CD4-positive, CD25-positive, alpha-beta regulatory T cell (primary cell): ENCODE measurements around the gene UBAP2. TPM values are rescaled to one million over a fixed set of nuclear protein-coding genes. Genes with fewer than 3 reads are reported as not detected.

Experiments
- ATAC-seq, 2 donors: fragments of 150-1000 bp; cut with Tn5 transposase; one replicate each; pipeline ENCODE4 v1.10.0; 2021; ENCODE audit warnings: low read depth in 2 of 2, moderate number of reproducible peaks in 2 of 2, moderate library complexity in 1 of 2
- DNase-seq, 3 donors: peaks; one replicate each; pipeline versions ENCODE4 v3.0.0 to v3.0.0-alpha.2; 2012 to 2022; ENCODE audit warnings: mixed read lengths in 1 of 3
- H3K27ac ChIP-seq: one replicate; pipeline ENCODE4 v1.7.0; 2013; ENCODE audit warnings: mild to moderate bottlenecking, low read length; ENCODE audit not compliant: insufficient read depth, poor library complexity, severe bottlenecking
- H3K27me3 ChIP-seq: one replicate; pipeline ENCODE4 v1.7.0; 2013; ENCODE audit warnings: low read length; ENCODE audit not compliant: control insufficient read depth, insufficient read depth
- H3K36me3 ChIP-seq: one replicate; pipeline ENCODE4 v1.7.0; 2013; ENCODE audit warnings: mild to moderate bottlenecking, low read length, moderate library complexity; ENCODE audit not compliant: control insufficient read depth, insufficient read depth
- H3K4me1 ChIP-seq: 2 replicates; pipeline ENCODE4 v1.7.0; 2013; ENCODE audit warnings: mild to moderate bottlenecking, low read length; ENCODE audit not compliant: insufficient read depth, control insufficient read depth, poor library complexity, severe bottlenecking
- H3K4me3 ChIP-seq: one replicate; pipeline ENCODE4 v1.7.0; 2013; ENCODE audit warnings: low read depth, mild to moderate bottlenecking, low read length, moderate library complexity
- H3K9me3 ChIP-seq, 2 experiments: 1 replicate in 1 of 2; 2 replicates in 1 of 2; pipeline ENCODE4 v1.7.0; 2013; ENCODE audit warnings: low read length in 2 of 2, mild to moderate bottlenecking in 1 of 2, moderate library complexity in 1 of 2; ENCODE audit not compliant: control insufficient read depth in 2 of 2
- H3K27ac Mint-ChIP-seq, 3 donors: one replicate each; pipeline ENCODE4 v1.8.0; 2020 to 2022; ENCODE audit warnings: mild to moderate bottlenecking in 3 of 3, mixed read lengths in 3 of 3, moderate library complexity in 2 of 3
- H3K27me3 Mint-ChIP-seq: one replicate; pipeline ENCODE4 v1.8.0; 2022; ENCODE audit warnings: mild to moderate bottlenecking, mixed read lengths
- H3K36me3 Mint-ChIP-seq: one replicate; pipeline ENCODE4 v1.8.0; 2020; ENCODE audit warnings: mixed read lengths
- H3K4me1 Mint-ChIP-seq, 4 donors: one replicate each; pipeline ENCODE4 v1.8.0; 2020 to 2022; ENCODE audit warnings: mixed read lengths in 4 of 4, mild to moderate bottlenecking in 1 of 4
- H3K4me3 Mint-ChIP-seq, 4 donors: one replicate each; pipeline ENCODE4 v1.8.0; 2020 to 2022; ENCODE audit warnings: mild to moderate bottlenecking in 4 of 4, mixed read lengths in 4 of 4, moderate library complexity in 3 of 4
- H3K9me3 Mint-ChIP-seq, 7 donors: one replicate each; pipeline ENCODE4 v1.8.0; 2020 to 2022; ENCODE audit warnings: mixed read lengths in 7 of 7, mild to moderate bottlenecking in 3 of 7, moderate library complexity in 2 of 7
- polyA plus RNA-seq, 4 donors: library from polyadenylated mRNA; unstranded; fragments of 300-500 nt; fragmentation: Illumina TruSeq; gene quantifications; one replicate each; pipeline ENCODE4 v1.2.3, GENCODE V29; 2021
- total RNA-seq: library from RNA; stranded (reverse); gene quantifications from one replicate; pipeline ENCODE4 v1.2.3, GENCODE V29; 2022

The UBAP2 gene
- total and polyA plus RNA-seq, 5 donors from 2014 or later, result 6.6 to 38.9 (median 9.4) TPM

DNA sequence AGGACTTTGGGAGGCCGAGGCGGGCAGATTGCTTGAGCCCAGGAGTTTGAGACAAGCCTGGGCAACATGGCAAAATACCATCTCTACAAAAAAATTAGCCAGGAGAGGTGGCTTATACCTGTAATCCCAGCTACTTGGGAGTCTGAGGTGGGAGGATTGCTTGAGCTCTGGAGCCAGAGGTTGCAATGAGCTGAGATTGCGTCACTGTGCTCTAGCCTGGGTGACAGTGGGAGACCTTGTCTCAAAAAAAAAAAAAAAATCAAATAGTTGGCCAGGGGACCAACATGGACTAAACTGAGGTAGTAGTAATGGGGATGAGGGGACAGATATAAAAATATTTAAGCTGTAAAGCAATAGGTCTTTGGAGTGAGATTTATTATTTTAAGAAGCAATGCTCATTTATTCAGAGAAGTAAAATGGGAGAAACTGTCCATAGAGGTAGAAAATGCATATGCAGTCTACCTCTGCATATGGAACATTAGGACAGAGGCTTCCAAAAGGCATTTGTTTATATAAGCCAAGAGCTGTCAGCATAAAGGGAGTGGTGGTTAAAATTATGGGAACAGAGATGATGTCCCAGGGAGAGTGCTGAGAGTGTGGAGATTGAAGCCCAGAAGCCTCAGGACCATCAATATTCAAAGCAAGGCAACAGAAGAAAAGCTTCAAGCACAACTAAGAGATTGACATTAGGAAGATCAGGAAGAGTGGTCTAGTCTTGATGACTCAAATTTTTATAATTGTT is 133.6 kb downstream of the UBAP2 start:
- peaks cover 0 to 7% (median 2%) of the 10 kb centered on the region in 4 donors for H3K4me1 Mint-ChIP-seq
- H3K9me3 Mint-ChIP-seq, result no peaks in the 10 kb centered on the region
- Histone ChIP-seq H3K36me3 (peaks cover 51% of the 10 kb centered on the region), H3K9me3 (no peaks in the 10 kb centered on the region), H3K4me1 (no peaks in the 10 kb centered on the region), H3K27me3 (no peaks in the 10 kb centered on the region), H3K4me3 (no peak overlapping the region), H3K27ac (no peak overlapping the region)
- DNase-seq, result no peak
- H3K27me3 Mint-ChIP-seq, result no peaks in the 10 kb centered on the region
- peak overlapping the region; percentile 5 to 81 (median 57) for H3K27ac Mint-ChIP-seq
- H3K4me3 Mint-ChIP-seq, result no peak overlapping the region
- H3K36me3 Mint-ChIP-seq, result peaks cover 40% of the 10 kb centered on the region
- ATAC-seq, result no peak

DNA sequence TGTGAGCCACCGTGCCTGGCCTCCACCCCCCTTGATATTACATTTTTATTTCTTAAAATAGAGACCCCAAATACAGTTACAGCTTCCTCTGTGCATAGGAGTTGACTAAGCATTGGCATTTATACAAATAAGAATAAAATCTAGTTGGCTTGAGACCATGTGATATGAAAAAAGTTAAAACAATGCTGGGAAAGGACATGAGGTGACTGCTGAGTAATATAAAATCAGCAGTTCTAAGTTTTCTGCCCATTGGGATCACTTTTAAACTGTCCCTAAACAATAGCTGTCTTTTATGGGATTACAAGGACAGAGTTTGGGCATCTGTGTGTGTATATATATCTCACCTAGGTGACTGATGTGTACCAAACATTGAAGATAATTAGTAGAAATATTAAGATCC is 135.1 kb downstream of the UBAP2 start:
- Histone ChIP-seq H3K36me3 (peaks cover 45% of the 10 kb centered on the region), H3K4me3 (no peak overlapping the region)

DNA sequence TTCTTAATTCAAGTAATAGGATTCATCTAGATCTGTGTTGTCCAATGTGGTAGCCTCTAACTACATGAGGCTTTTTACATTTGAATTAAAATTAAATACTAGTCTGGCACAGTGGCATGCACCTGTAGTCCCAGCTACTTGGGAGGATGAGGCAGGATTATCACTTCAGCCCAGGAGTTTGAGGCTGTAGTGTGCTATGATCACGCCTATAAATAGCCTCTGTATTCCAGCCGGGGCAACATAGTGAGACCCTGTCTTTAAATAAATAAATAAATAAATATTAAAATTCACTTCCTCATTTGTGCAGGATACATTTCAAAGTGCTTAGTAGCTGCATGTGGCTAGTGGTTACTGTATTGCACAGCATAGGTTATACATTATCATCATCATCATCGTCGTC is 139.9 kb downstream of the UBAP2 start:
- Mint-ChIP-seq H3K9me3 (no peaks in the 10 kb centered on the region), H3K4me3 (no peak overlapping the region), H3K27ac (no peak overlapping the region), H3K27me3 (no peaks in the 10 kb centered on the region), H3K36me3 (peaks cover 7% of the 10 kb centered on the region), H3K4me1 (peaks cover under 1 to 27% (median 23%) of the 10 kb centered on the region in 4 donors)
- H3K36me3 ChIP-seq, result peaks cover 13% of the 10 kb centered on the region
- no peak overlapping the region for H3K27ac ChIP-seq
- no peak for ATAC-seq
- DNase-seq, result no peak
- H3K27me3 ChIP-seq, result no peaks in the 10 kb centered on the region
- no peak overlapping the region for H3K4me3 ChIP-seq
- H3K4me1 ChIP-seq, result no peaks in the 10 kb centered on the region
- no peaks in the 10 kb centered on the region for H3K9me3 ChIP-seq

More for the DNA sequence above, 135.1 kb downstream of the UBAP2 start:
- H3K27ac Mint-ChIP-seq, result peak overlapping the region in 1 of 3 donors; percentile 20
- DNase-seq (no peak), ATAC-seq (no peak)
- peaks cover 0 to 8% (median 3%) of the 10 kb centered on the region in 4 donors for H3K4me1 Mint-ChIP-seq
- H3K27me3 ChIP-seq, result no peaks in the 10 kb centered on the region
- H3K36me3 Mint-ChIP-seq, result peaks cover 32% of the 10 kb centered on the region
- H3K27ac ChIP-seq, result no peak overlapping the region
- no peaks in the 10 kb centered on the region for H3K9me3 Mint-ChIP-seq
- H3K4me1 ChIP-seq, result no peaks in the 10 kb centered on the region
- no peaks in the 10 kb centered on the region for H3K9me3 ChIP-seq
- no peak overlapping the region for H3K4me3 Mint-ChIP-seq
- H3K27me3 Mint-ChIP-seq, result no peaks in the 10 kb centered on the region

DNA sequence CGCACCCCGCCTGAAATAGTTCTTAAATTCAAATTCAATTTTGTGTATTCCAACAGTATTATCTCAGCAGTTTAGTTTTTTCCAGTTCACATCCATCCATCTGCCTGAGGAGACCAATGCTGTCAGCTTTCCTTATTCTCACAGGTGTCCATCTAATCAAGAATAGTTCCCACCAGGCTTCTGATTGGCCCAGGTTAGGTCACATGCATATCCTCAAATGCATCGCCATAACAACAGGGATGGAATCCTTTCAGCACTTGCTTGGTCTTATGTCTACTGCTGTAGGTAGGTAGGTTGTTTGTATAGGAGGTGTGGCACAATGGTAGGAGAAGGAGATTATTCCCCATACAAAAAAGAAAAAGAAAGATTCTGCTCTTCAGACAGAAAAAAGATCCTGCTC is 140.6 kb downstream of the UBAP2 start:
- H3K27me3 ChIP-seq, result no peaks in the 10 kb centered on the region
- peaks cover 0 to 32% (median 22%) of the 10 kb centered on the region in 4 donors for H3K4me1 Mint-ChIP-seq
- peaks cover 10% of the 10 kb centered on the region for H3K36me3 ChIP-seq
- H3K27me3 Mint-ChIP-seq, result no peaks in the 10 kb centered on the region
- peaks cover 13% of the 10 kb centered on the region for H3K36me3 Mint-ChIP-seq
- no peak for ATAC-seq
- no peaks in the 10 kb centered on the region for H3K9me3 Mint-ChIP-seq
- no peak overlapping the region for H3K4me3 ChIP-seq
- H3K27ac Mint-ChIP-seq, result peak overlapping the region in 2 of 3 donors; percentile 8 to 80
- DNase-seq, result no peak
- H3K9me3 ChIP-seq, result no peaks in the 10 kb centered on the region
- H3K4me3 Mint-ChIP-seq, result no peak overlapping the region
- H3K4me1 ChIP-seq, result no peaks in the 10 kb centered on the region
- H3K27ac ChIP-seq, result no peak overlapping the region

DNA sequence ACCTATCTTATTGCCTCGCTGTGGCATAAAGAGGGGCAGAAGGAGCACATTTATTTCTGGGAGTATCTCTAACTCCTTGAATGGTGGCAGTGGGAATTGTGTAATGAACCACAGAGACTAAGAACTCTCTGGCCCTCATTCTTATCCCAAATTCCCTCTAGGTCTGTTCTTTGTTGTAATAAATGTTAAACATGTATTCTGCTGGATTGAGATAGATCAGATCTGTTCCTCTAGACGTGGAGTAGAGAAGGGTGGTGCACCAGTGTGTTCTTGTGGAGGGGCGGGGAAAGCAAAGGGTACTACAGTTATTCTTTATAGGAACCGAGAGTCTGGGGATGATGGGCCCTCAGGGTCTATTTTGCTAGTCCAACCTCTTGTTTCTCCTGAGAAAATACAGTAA is 141.3 kb downstream of the UBAP2 start:
- H3K27me3 ChIP-seq, result no peaks in the 10 kb centered on the region
- H3K4me3 ChIP-seq, result no peak overlapping the region
- H3K9me3 Mint-ChIP-seq, result no peaks in the 10 kb centered on the region
- no peaks in the 10 kb centered on the region for H3K9me3 ChIP-seq
- H3K4me1 ChIP-seq, result no peaks in the 10 kb centered on the region
- peaks cover 13% of the 10 kb centered on the region for H3K36me3 Mint-ChIP-seq
- no peaks in the 10 kb centered on the region for H3K27me3 Mint-ChIP-seq
- no peak for DNase-seq
- peaks cover 7% of the 10 kb centered on the region for H3K36me3 ChIP-seq
- peaks cover 0 to 32% (median 22%) of the 10 kb centered on the region in 4 donors for H3K4me1 Mint-ChIP-seq
- H3K27ac ChIP-seq, result no peak overlapping the region
- ATAC-seq, result no peak
- H3K4me3 Mint-ChIP-seq, result no peak overlapping the region
- H3K27ac Mint-ChIP-seq, result peak overlapping the region in 2 of 3 donors; percentile 32 to 55

DNA sequence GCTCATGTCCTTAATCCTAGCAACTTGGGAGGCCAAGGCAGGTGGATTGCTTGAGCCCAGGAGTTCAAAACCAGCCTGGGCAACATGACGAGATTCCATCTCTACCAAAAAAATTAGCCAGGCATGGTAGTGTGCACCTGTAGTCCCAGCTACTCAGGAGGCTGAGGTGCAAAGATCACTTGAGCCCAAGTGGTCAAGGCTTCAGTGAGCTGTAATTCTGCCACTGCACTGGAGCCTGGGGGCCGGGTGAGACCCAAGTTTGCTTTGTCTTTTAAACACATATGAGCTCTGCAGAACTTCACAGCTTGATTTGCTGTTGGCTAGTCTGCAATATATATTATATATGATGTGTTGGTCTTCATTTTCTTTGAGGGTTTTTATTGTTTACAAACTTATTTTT is 141.9 kb downstream of the UBAP2 start:
- Histone ChIP-seq H3K9me3 (no peaks in the 10 kb centered on the region), H3K27me3 (no peaks in the 10 kb centered on the region), H3K27ac (no peak overlapping the region), H3K4me3 (no peak overlapping the region), H3K4me1 (no peaks in the 10 kb centered on the region), H3K36me3 (peaks cover 11% of the 10 kb centered on the region)
- ATAC-seq, result no peak
- H3K27me3 Mint-ChIP-seq, result no peaks in the 10 kb centered on the region
- peak overlapping the region in 1 of 3 donors; percentile 55 for H3K27ac Mint-ChIP-seq
- no peaks in the 10 kb centered on the region for H3K9me3 Mint-ChIP-seq
- DNase-seq, result no peak
- H3K36me3 Mint-ChIP-seq, result peaks cover 13% of the 10 kb centered on the region
- H3K4me3 Mint-ChIP-seq, result no peak overlapping the region
- peaks cover 0 to 32% (median 22%) of the 10 kb centered on the region in 4 donors for H3K4me1 Mint-ChIP-seq

DNA sequence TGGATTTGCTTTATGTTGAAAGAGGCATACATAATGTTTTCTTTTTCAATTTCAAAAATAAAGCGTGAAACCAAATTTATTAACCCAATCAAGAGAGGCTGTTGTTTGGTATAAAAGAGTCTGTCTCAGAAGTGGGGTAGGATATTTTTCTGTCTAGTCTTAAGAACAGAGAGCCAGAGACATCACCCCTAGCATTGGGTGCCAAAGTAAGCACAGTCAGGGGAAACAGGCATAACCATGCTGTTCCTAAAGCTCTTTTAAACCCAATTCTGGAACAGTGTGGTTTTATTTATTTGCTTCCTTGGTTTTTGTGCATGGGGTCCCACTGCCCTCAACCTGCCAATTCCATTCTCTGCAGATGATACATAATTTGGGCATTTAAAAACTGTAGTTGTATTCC is 143.6 kb downstream of the UBAP2 start:
- Histone ChIP-seq H3K27me3 (no peaks in the 10 kb centered on the region), H3K27ac (no peak overlapping the region), H3K36me3 (peaks cover 26% of the 10 kb centered on the region), H3K9me3 (no peaks in the 10 kb centered on the region), H3K4me1 (no peaks in the 10 kb centered on the region), H3K4me3 (no peak overlapping the region)
- no peak overlapping the region for H3K27ac Mint-ChIP-seq
- ATAC-seq (no peak), DNase-seq (no peak)
- peaks cover 24% of the 10 kb centered on the region for H3K36me3 Mint-ChIP-seq
- no peaks in the 10 kb centered on the region for H3K27me3 Mint-ChIP-seq
- H3K4me3 Mint-ChIP-seq, result no peak overlapping the region
- H3K9me3 Mint-ChIP-seq, result no peaks in the 10 kb centered on the region
- peaks cover 9 to 32% (median 26%) of the 10 kb centered on the region in 4 donors for H3K4me1 Mint-ChIP-seq
